HepG2 (cell line): ENCODE measurements around the gene ALKBH5. TPM values are rescaled to one million over a fixed set of nuclear protein-coding genes. Genes with fewer than 3 reads are reported as not detected.
A peak's percentile ranks its signal among the peaks of the same experiment; 100 is the strongest.

Experiments used
- ASH2L ChIP-seq: fragments of 300-600, 200-600 bp; sonication (generic); IDR thresholded peaks from 2 replicates; pipeline ENCODE4 v1.7.0; 2017; ENCODE audit warnings: low read depth, mild to moderate bottlenecking, moderate library complexity, mixed read lengths, low read length; ENCODE audit not compliant: insufficient read length
- HNF4G ChIP-seq, 2 experiments: sonication (generic) in 1 of 2; formaldehyde crosslinking in 1 of 2; IDR thresholded peaks; 2 replicates each; pipeline versions ENCODE4 v1.4.0 to v1.6.1; 2011 to 2020; ENCODE audit warnings: borderline replicate concordance in 2 of 2, low read depth in 2 of 2, mild to moderate bottlenecking in 2 of 2, low read length in 1 of 2, missing genetic modification reagents in 1 of 2, moderate library complexity in 1 of 2
- HOXD1 ChIP-seq: sonication (generic); formaldehyde crosslinking; IDR thresholded peaks from 2 replicates; pipeline ENCODE4 v1.5.0; 2020; ENCODE audit warnings: missing genetic modification reagents
- MEIS1 ChIP-seq: sonication (generic); formaldehyde crosslinking; IDR thresholded peaks from 2 replicates; pipeline ENCODE4 v1.9.0; 2021; ENCODE audit warnings: mild to moderate bottlenecking, missing genetic modification reagents, moderate library complexity, borderline replicate concordance
- NR2F1 ChIP-seq, 2 experiments: fragments of 450-650 bp in 1 of 2; formaldehyde crosslinking in 1 of 2; IDR thresholded peaks; 2 replicates each; pipeline versions ENCODE4 v1.5.0 to v1.6.1; 2016 to 2020; ENCODE audit warnings: mild to moderate bottlenecking in 1 of 2, missing compliant biosample characterization in 1 of 2, missing genetic modification reagents in 1 of 2, moderate library complexity in 1 of 2
- REXO4 ChIP-seq: sonication (generic); formaldehyde crosslinking; IDR thresholded peaks from 2 replicates; pipeline ENCODE4 v1.8.0; 2022; ENCODE audit warnings: missing genetic modification reagents, mild to moderate bottlenecking, borderline replicate concordance
- RFX1 ChIP-seq: fragments of 450-650 bp; IDR thresholded peaks from 2 replicates; pipeline ENCODE4 v1.6.1; 2017
- SALL1 ChIP-seq: sonication (generic); formaldehyde crosslinking; IDR thresholded peaks from 2 replicates; pipeline ENCODE4 v1.8.0; 2022; ENCODE audit warnings: mild to moderate bottlenecking, missing genetic modification reagents
- SIN3B ChIP-seq: fragments of 150-350 bp; IDR thresholded peaks from 2 replicates; pipeline ENCODE4 v1.6.1; 2014; ENCODE audit warnings: low read length
- SOX6 ChIP-seq, 2 experiments: fragments of 450-650 bp in 1 of 2; sonication (generic) in 1 of 2; formaldehyde crosslinking in 1 of 2; IDR thresholded peaks; 2 replicates each; pipeline versions ENCODE4 v1.4.0 to v1.6.1; 2017 to 2020; ENCODE audit warnings: antibody characterized with exemption in 1 of 2, mild to moderate bottlenecking in 1 of 2, missing genetic modification reagents in 1 of 2
- ZMAT3 ChIP-seq: sonication (generic); formaldehyde crosslinking; conservative IDR thresholded peaks from 2 replicates; pipeline ENCODE4 v1.7.0; 2021; ENCODE audit warnings: missing genetic modification reagents
- ZNF234 ChIP-seq: sonication (generic); formaldehyde crosslinking; conservative IDR thresholded peaks from 2 replicates; pipeline ENCODE4 v1.5.1; 2020; ENCODE audit warnings: mild to moderate bottlenecking, missing genetic modification reagents
- ZNF263 ChIP-seq: sonication (generic); formaldehyde crosslinking; IDR thresholded peaks from 2 replicates; pipeline ENCODE4 v1.4.0; 2020; ENCODE audit warnings: missing genetic modification reagents
- ZNF296 ChIP-seq: sonication (generic); formaldehyde crosslinking; conservative IDR thresholded peaks from 2 replicates; pipeline ENCODE4 v1.5.0; 2020; ENCODE audit warnings: mild to moderate bottlenecking, missing genetic modification reagents
- ZNF563 ChIP-seq: sonication (generic); formaldehyde crosslinking; IDR thresholded peaks from 2 replicates; pipeline ENCODE4 v1.8.0; 2022; ENCODE audit warnings: mild to moderate bottlenecking, moderate library complexity, missing genetic modification reagents
- ZNF777 ChIP-seq: sonication (generic); formaldehyde crosslinking; IDR thresholded peaks from 2 replicates; pipeline ENCODE4 v1.4.0; 2020; ENCODE audit warnings: missing genetic modification reagents
- polyA plus RNA-seq, 8 experiments: library from polyadenylated mRNA; depleted of rRNA in 3 of 8; stranded (reverse) in 7 of 8; unstranded in 1 of 8; fragments of >200 nt; fragmentation: Illumina TruSeq in 4 of 8; extraction: Trizol in 4 of 8; gene quantifications; 2 replicates each; pipeline versions ENCODE4 v1.2.1 to v1.2.3, GENCODE V29; 2011 to 2016; ENCODE audit warnings: low read depth in 4 of 8, missing spikeins in 1 of 8, mixed read lengths in 1 of 8; ENCODE audit not compliant: insufficient read depth in 1 of 8
- total RNA-seq, 5 experiments: library from RNA; depleted of rRNA; stranded (reverse); fragments of >200 nt; fragmentation: Illumina TruSeq; extraction: Trizol; gene quantifications; 2 replicates each; pipeline ENCODE4 v1.2.3, GENCODE V29; 2016; ENCODE audit warnings: low read depth in 1 of 5
- TF ChIP-seq, protein P1 (sequence below): sonication (generic); IDR thresholded peaks from 2 replicates; pipeline ENCODE4 v1.6.1; 2016; ENCODE audit warnings: low read depth, borderline replicate concordance
- TF ChIP-seq, protein P2 (sequence below): sonication (generic); formaldehyde crosslinking; IDR thresholded peaks from 2 replicates; pipeline ENCODE4 v1.5.0; 2020; ENCODE audit warnings: mild to moderate bottlenecking, missing genetic modification reagents, moderate library complexity
- TF ChIP-seq, protein P3 (sequence below): sonication (generic); formaldehyde crosslinking; IDR thresholded peaks from 2 replicates; pipeline ENCODE4 v1.4.0; 2020; ENCODE audit warnings: missing genetic modification reagents
- TF ChIP-seq, protein P4 (sequence below): IDR thresholded peaks from 2 replicates; pipeline ENCODE4 v1.6.1; 2016; ENCODE audit warnings: missing compliant biosample characterization, missing genetic modification reagents, borderline replicate concordance
- TF ChIP-seq, protein P5 (sequence below): sonication (generic); formaldehyde crosslinking; IDR thresholded peaks from 2 replicates; pipeline ENCODE4 v1.8.0; 2022; ENCODE audit warnings: mild to moderate bottlenecking, missing genetic modification reagents

Gene ALKBH5
- total and polyA plus RNA-seq, 2 of the 13 experiments (the other 11 are each of a cell fraction or from before 2014, with no cell fraction given), result 68.9 to 76.9 TPM

DNA sequence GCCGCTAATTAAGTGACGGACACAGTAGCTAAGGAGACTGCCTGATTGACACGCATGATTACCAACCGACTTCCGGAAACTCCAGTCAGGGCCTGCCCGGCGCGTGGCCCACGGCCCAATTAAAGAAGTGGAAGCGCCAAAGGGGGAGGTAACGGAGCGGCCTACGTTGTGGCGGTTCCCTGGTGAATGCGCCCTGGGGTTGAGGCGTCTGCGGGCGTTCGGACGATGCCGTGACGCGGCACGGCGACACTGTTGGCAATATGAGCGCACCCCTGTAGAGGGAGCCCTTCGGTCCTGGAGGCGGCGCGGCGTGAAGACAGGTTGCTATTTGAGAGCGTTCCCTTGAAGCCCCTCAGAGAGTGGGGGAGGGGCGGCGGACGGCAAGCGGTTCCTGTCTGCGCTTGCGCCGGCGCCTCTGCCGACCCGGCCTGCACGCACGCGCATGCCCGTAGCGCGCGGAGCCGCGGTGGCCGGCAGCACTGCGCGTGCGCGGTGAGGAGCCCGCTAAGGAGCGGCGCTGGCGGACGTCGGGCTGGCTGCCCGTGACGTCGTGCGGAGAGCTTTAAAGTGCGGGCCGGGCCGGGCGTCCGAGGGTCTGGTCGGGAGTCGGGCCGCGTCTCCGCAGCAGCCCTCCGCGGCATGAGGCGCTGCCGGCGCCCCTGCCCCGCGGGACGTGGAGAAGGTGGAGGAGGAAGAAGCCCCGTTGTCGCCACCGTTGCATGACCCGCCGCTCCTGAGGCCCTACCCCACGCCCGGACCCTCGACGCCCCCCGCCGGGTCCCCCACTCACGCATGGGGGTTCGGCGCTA lies at the start of gene ALKBH5 (continued):
- TF ChIP-seq, protein P1, sequence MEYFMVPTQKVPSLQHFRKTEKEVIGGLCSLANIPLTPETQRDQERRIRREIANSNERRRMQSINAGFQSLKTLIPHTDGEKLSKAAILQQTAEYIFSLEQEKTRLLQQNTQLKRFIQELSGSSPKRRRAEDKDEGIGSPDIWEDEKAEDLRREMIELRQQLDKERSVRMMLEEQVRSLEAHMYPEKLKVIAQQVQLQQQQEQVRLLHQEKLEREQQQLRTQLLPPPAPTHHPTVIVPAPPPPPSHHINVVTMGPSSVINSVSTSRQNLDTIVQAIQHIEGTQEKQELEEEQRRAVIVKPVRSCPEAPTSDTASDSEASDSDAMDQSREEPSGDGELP, result no peak
- TF ChIP-seq RFX1 (peak; percentile 92), ASH2L (peak; percentile 74), ZNF777 (CRISPR knock-in tag) (peak; percentile 84), NR2F1 (CRISPR knock-in tag; IDR thresholded peaks at IDR 0.05) (no peak), SALL1 (CRISPR knock-in tag) (peak; percentile 75), ZNF296 (no peak; the same call in 1 of the 2 replicates), HOXD1 (peak; percentile 48; the same call in 1 of the 2 replicates), ZMAT3 (0 out of 2 replicates have a peak, but pooled peaks have one; percentile 58), REXO4 (CRISPR knock-in tag) (no peak), MEIS1 (CRISPR knock-in tag) (0 out of 2 replicates have a peak, but pooled peaks have one; percentile 78), ZNF563 (CRISPR knock-in tag) (peak; percentile 87; the same call in 1 of the 2 replicates), ZNF263 (peak; percentile 46; the same call in 1 of the 2 replicates), HNF4G (IDR thresholded peaks at IDR 0.05; ENCODE audit: borderline replicate concordance, low read depth, low read length) (no peak), HNF4G (CRISPR knock-in tag; IDR thresholded peaks at IDR 0.05; ENCODE audit: borderline replicate concordance, low read depth) (no peak), SIN3B (no peak), ZNF234 (CRISPR knock-in tag) (no peak), SOX6 (IDR thresholded peaks at IDR 0.05) (no peak), SOX6 (CRISPR knock-in tag; IDR thresholded peaks at IDR 0.05) (peak; percentile 33; the same call in 1 of the 2 replicates)
- TF ChIP-seq, protein P2, sequence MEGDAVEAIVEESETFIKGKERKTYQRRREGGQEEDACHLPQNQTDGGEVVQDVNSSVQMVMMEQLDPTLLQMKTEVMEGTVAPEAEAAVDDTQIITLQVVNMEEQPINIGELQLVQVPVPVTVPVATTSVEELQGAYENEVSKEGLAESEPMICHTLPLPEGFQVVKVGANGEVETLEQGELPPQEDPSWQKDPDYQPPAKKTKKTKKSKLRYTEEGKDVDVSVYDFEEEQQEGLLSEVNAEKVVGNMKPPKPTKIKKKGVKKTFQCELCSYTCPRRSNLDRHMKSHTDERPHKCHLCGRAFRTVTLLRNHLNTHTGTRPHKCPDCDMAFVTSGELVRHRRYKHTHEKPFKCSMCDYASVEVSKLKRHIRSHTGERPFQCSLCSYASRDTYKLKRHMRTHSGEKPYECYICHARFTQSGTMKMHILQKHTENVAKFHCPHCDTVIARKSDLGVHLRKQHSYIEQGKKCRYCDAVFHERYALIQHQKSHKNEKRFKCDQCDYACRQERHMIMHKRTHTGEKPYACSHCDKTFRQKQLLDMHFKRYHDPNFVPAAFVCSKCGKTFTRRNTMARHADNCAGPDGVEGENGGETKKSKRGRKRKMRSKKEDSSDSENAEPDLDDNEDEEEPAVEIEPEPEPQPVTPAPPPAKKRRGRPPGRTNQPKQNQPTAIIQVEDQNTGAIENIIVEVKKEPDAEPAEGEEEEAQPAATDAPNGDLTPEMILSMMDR (CRISPR knock-in tag), result peak; percentile 70
- TF ChIP-seq, protein P3, sequence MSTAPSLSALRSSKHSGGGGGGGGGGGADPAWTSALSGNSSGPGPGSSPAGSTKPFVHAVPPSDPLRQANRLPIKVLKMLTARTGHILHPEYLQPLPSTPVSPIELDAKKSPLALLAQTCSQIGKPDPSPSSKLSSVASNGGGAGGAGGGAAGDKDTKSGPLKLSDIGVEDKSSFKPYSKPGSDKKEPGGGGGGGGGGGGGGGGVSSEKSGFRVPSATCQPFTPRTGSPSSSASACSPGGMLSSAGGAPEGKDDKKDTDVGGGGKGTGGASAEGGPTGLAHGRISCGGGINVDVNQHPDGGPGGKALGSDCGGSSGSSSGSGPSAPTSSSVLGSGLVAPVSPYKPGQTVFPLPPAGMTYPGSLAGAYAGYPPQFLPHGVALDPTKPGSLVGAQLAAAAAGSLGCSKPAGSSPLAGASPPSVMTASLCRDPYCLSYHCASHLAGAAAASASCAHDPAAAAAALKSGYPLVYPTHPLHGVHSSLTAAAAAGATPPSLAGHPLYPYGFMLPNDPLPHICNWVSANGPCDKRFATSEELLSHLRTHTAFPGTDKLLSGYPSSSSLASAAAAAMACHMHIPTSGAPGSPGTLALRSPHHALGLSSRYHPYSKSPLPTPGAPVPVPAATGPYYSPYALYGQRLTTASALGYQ (CRISPR knock-in tag), result peak; percentile 4
- TF ChIP-seq, protein P4, sequence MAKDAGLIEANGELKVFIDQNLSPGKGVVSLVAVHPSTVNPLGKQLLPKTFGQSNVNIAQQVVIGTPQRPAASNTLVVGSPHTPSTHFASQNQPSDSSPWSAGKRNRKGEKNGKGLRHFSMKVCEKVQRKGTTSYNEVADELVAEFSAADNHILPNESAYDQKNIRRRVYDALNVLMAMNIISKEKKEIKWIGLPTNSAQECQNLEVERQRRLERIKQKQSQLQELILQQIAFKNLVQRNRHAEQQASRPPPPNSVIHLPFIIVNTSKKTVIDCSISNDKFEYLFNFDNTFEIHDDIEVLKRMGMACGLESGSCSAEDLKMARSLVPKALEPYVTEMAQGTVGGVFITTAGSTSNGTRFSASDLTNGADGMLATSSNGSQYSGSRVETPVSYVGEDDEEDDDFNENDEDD (CRISPR knock-in tag), result peak; percentile 76; the same call in 1 of the 2 replicates
- TF ChIP-seq, protein P5, sequence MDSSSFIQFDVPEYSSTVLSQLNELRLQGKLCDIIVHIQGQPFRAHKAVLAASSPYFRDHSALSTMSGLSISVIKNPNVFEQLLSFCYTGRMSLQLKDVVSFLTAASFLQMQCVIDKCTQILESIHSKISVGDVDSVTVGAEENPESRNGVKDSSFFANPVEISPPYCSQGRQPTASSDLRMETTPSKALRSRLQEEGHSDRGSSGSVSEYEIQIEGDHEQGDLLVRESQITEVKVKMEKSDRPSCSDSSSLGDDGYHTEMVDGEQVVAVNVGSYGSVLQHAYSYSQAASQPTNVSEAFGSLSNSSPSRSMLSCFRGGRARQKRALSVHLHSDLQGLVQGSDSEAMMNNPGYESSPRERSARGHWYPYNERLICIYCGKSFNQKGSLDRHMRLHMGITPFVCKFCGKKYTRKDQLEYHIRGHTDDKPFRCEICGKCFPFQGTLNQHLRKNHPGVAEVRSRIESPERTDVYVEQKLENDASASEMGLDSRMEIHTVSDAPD (CRISPR knock-in tag), result peak; percentile 61; the same call in 1 of the 2 replicates
